AG09319 (cell line): ENCODE data around the gene PLXDC2.

ENCODE experiments used
- DNase-seq: peaks from one replicate; pipeline ENCODE4 v3.0.0-alpha.2; 2010; ENCODE audit warnings: low read depth; ENCODE audit errors: extremely low read depth
- CTCF ChIP-seq: IDR thresholded peaks from 2 replicates; pipeline ENCODE4 v1.5.1; 2011; ENCODE audit warnings: low read depth, mild to moderate bottlenecking, inconsistent platforms, low read length, moderate library complexity

The PLXDC2 gene

DNA sequence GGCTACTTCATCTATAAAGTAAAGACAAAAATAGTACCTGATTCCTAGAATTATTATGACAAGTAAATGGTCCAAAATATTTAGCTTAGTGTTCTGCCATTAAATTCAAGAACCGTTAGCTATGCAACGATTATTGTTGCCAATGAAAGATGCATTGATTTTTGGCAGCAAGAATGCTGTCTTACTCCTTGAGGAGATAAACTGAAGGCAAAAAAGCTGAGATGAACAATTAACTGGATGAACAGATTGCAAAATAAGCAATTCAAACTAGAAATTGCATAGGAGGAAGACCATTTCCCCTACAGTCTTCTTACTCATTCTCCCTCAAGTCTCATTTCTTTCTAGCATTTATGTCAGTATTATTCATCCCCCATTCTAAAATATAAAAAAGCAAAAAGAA, 484.5 kb downstream of the PLXDC2 start:
- no peak for TF ChIP-seq CTCF
- no peak for DNase-seq

- no peak for DNase-seq
- TF ChIP-seq CTCF: no peak
These were observed 485.8 kb downstream of the PLXDC2 start for GRCh38 chr10:20302033-20302432.

- no peak for DNase-seq
- no peak for TF ChIP-seq CTCF
These were observed 487.4 kb downstream of the PLXDC2 start for GRCh38 chr10:20303453-20304152.

- DNase-seq: no peak
- TF ChIP-seq CTCF: no peak
These were observed 497.4 kb downstream of the PLXDC2 start for GRCh38 chr10:20313665-20314064.

DNA sequence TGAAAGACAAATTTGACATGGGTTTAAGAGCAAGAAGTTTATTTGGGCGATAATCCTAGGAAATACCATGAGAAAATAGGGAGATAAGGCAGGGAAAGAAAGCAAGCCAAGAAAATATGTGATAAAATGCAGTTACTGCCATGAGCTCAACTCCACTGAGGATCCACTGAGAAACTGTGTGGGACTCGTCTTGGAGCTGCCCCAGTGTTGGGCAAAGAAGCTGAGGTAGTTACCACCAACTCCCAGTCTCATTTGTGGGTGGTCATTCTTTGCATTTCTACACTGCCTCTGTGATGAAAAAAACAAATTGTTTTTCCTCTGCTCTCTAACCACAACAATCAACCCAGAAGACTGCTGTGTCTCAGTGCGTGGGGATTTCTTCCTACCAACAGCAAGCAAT, 498.2 kb downstream of the PLXDC2 start:
- TF ChIP-seq CTCF: no peak
- DNase-seq: no peak

- no peak for DNase-seq
- no peak for TF ChIP-seq CTCF
These were observed 511.7 kb downstream of the PLXDC2 start for GRCh38 chr10:20327954-20328353.

DNA sequence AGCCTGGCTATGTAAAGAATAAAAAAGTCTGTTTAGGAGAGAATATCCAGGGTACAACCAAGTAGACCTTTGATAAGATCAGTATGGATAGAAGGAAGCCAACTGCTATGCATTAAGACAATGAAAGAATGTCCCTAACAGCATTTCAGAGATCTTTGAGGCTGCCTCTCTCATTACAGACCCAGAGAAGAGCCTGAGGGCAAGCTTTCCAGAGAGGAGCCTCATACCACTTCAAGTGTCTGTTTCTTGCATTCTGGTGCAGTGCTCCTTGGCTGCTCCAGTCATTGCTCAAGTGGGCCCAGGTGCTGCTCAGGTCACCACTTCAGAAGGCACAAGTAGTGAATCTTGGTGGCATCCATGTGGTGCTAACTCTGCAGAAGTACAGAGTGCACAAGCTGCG, 514.0 kb downstream of the PLXDC2 start:
- TF ChIP-seq CTCF: no peak
- no peak for DNase-seq
